Right cardiac atrium (tissue), 5 donors: Measurements from ENCODE around the gene BRD4. TPM values are rescaled to one million over a fixed set of nuclear protein-coding genes. Genes with fewer than 3 reads are reported as not detected.
A peak's percentile ranks its signal among the peaks of the same experiment; 100 is the strongest.

Source experiments
- ATAC-seq, 2 donors: fragments of 200-7000 bp; cut with Tn5 transposase; one replicate each; pipeline versions ENCODE4 v1.8.0 to v1.9.1; 2020; ENCODE audit warnings: moderate library complexity in 2 of 2, mild to moderate bottlenecking in 1 of 2
- DNase-seq, 3 donors: peaks; one replicate each; pipeline ENCODE4 v3.0.0-alpha.2; 2020
- H3K27ac ChIP-seq: one replicate; pipeline ENCODE4 v1.5.1; 2013; ENCODE audit warnings: mild to moderate bottlenecking, low read length, control low read depth, moderate library complexity
- H3K27me3 ChIP-seq: one replicate; pipeline ENCODE4 v1.6.1; 2013; ENCODE audit not compliant: control insufficient read depth, insufficient read depth
- H3K4me1 ChIP-seq: one replicate; pipeline ENCODE4 v1.6.1; 2013; ENCODE audit warnings: low read length; ENCODE audit not compliant: control insufficient read depth, insufficient read depth
- H3K4me3 ChIP-seq: one replicate; pipeline ENCODE4 v1.5.1; 2013; ENCODE audit warnings: low read length, control low read depth
- H3K9me3 ChIP-seq: one replicate; pipeline ENCODE4 v1.6.1; 2013; ENCODE audit warnings: low read length; ENCODE audit not compliant: control insufficient read depth
- WGBS: extraction: QIAGEN DNeasy Blood & Tissue Kit; methylation state at CpG from one replicate; pipeline ENCODE4 v1.1.7; 2013; 5-methylcytosine and 5-hydroxymethylcytosine counted together
- intact Hi-C, 4 donors: fragments of 100-400 bp; cut with DNase I; formaldehyde crosslinking; loops; one replicate each; pipeline versions ENCODE4 v1.11.0 to v1.14.0; 2022 to 2023
- polyA plus RNA-seq: library from polyadenylated mRNA; stranded (reverse); fragments of 200-250 nt; gene quantifications from one replicate; pipeline ENCODE4 v1.2.3, GENCODE V29; 2013
- total RNA-seq, 4 donors: library from RNA; stranded (reverse); fragmentation: NEBNext Ultra II Directional; extraction: Animal tissue kit (Norgen Biotek cat#: 25700); gene quantifications; one replicate each; pipeline ENCODE4 v1.2.1, GENCODE V29; 2021
- donor health status: healthy with polysubstance abuse.
- donor health status: DM: no; HTN: yes; CAD: no.
- donor health status: DM: no; HTN: no; CAD: no.
- donor health status: DM: no; HTN: yes; CAD: no; lungs with severe emphysema.
- donor health status: DM: yes; HTN: yes; CAD: no.

The BRD4 gene
- total and polyA plus RNA-seq, 5 donors = 29.6 to 62.8 (median 56.6) TPM

- Histone ChIP-seq H3K27me3 (no peaks in the 10 kb centered on the region), H3K4me1 (peaks cover 31% of the 10 kb centered on the region), H3K27ac (no peak overlapping the region), H3K9me3 (no peaks in the 10 kb centered on the region), H3K4me3 (no peak overlapping the region)
- WGBS = 66% methylated on average over 7 of the region's 7 CpGs
- DNase-seq (no peak), ATAC-seq (peak in 1 of 2 donors; percentile 14)
- intact Hi-C loops = no loop called here
Observed at GRCh38 chr19:15313649-15314279, 18.6 kb downstream of the BRD4 start.

- 93% methylated on average over 2 of the region's 2 CpGs for WGBS
- ATAC-seq = no peak
Observed at GRCh38 chr19:15307169-15307568, 25.2 kb downstream of the BRD4 start.

GRCh38 chr19:15305582-15306334 lies 26.6 kb downstream of the BRD4 start:
- 68% methylated on average over 3 of the region's 3 CpGs for WGBS
- ATAC-seq (no peak), DNase-seq (no peak)
- Histone ChIP-seq H3K4me3 (no peak overlapping the region), H3K27me3 (no peaks in the 10 kb centered on the region), H3K9me3 (no peaks in the 10 kb centered on the region), H3K4me1 (peaks cover 24% of the 10 kb centered on the region), H3K27ac (no peak overlapping the region)
- intact Hi-C loops = no loop called here

More at GRCh38 chr19:15307169-15307568, 25.2 kb downstream of the BRD4 start:
- no peaks in the 10 kb centered on the region for H3K9me3 ChIP-seq
- no peak overlapping the region for H3K4me3 ChIP-seq
- H3K27ac ChIP-seq = no peak overlapping the region
- no peaks in the 10 kb centered on the region for H3K27me3 ChIP-seq
- intact Hi-C loops = no loop called here
- H3K4me1 ChIP-seq = peaks cover 23% of the 10 kb centered on the region
- no peak for DNase-seq

- intact Hi-C loops = no loop called here
- Histone ChIP-seq H3K4me3 (no peak overlapping the region), H3K27me3 (no peaks in the 10 kb centered on the region), H3K27ac (no peak overlapping the region), H3K4me1 (peaks cover 26% of the 10 kb centered on the region), H3K9me3 (no peaks in the 10 kb centered on the region)
- peak; percentile 57 to 71 for ATAC-seq
- DNase-seq = peak in 1 of 3 donors; percentile 58
- 46% methylated on average over 10 of the region's 10 CpGs for WGBS
Observed at GRCh38 chr19:15304140-15304705, 28.1 kb downstream of the BRD4 start.

- ATAC-seq (no peak), DNase-seq (peak in 1 of 3 donors; percentile 20)
- Histone ChIP-seq H3K27ac (no peak overlapping the region), H3K4me3 (no peak overlapping the region), H3K9me3 (no peaks in the 10 kb centered on the region), H3K4me1 (peaks cover 30% of the 10 kb centered on the region), H3K27me3 (no peaks in the 10 kb centered on the region)
- intact Hi-C loops = no loop called here
- WGBS = 62% methylated on average over 7 of the region's 7 CpGs
Observed at GRCh38 chr19:15303105-15303780, 29.1 kb downstream of the BRD4 start.

- intact Hi-C loops = no loop called here
- no peaks in the 10 kb centered on the region for H3K9me3 ChIP-seq
- no peak for DNase-seq
- 73% methylated on average over 6 of the region's 6 CpGs for WGBS
- H3K27ac ChIP-seq = no peak overlapping the region
- H3K4me3 ChIP-seq = no peak overlapping the region
- ATAC-seq = no peak
- H3K4me1 ChIP-seq = peaks cover 40% of the 10 kb centered on the region
- no peaks in the 10 kb centered on the region for H3K27me3 ChIP-seq
Observed at GRCh38 chr19:15300533-15301197, 31.7 kb downstream of the BRD4 start.

GRCh38 chr19:15299568-15300409 lies 32.5 kb downstream of the BRD4 start:
- intact Hi-C loops = no loop called here
- WGBS = 80% methylated on average over 12 of the region's 12 CpGs
- no peak overlapping the region for H3K27ac ChIP-seq
- DNase-seq = no peak
- peaks cover 44% of the 10 kb centered on the region for H3K4me1 ChIP-seq
- H3K27me3 ChIP-seq = no peaks in the 10 kb centered on the region
- no peaks in the 10 kb centered on the region for H3K9me3 ChIP-seq
- no peak overlapping the region for H3K4me3 ChIP-seq
- ATAC-seq = no peak

GRCh38 chr19:15298847-15299567 lies 33.3 kb downstream of the BRD4 start:
- H3K9me3 ChIP-seq = no peaks in the 10 kb centered on the region
- intact Hi-C loops = no loop called here
- ATAC-seq (no peak), DNase-seq (no peak)
- WGBS = 84% methylated on average over 7 of the region's 7 CpGs
- no peaks in the 10 kb centered on the region for H3K27me3 ChIP-seq
- no peak overlapping the region for H3K4me3 ChIP-seq
- H3K4me1 ChIP-seq = peaks cover 50% of the 10 kb centered on the region
- H3K27ac ChIP-seq = no peak overlapping the region

GRCh38 chr19:15297416-15298224 lies 34.7 kb downstream of the BRD4 start:
- no peaks in the 10 kb centered on the region for H3K27me3 ChIP-seq
- no peak overlapping the region for H3K4me3 ChIP-seq
- intact Hi-C loops = no loop called here
- no peak overlapping the region for H3K27ac ChIP-seq
- H3K4me1 ChIP-seq = peaks cover 47% of the 10 kb centered on the region
- 52% methylated on average over 10 of the region's 10 CpGs for WGBS
- DNase-seq (no peak), ATAC-seq (no peak)
- no peaks in the 10 kb centered on the region for H3K9me3 ChIP-seq
